GM23248 (cell line): ENCODE results near the gene NGEF.

Experiments used
- EZH2 ChIP-seq: fragments of 200-600 bp; sonication (generic); IDR thresholded peaks from 2 replicates; pipeline ENCODE4 v1.6.1; 2018; ENCODE audit warnings: antibody characterized with exemption, mild to moderate bottlenecking; ENCODE audit not compliant: insufficient read depth, poor library complexity, severe bottlenecking
- EZH2phosphoT487 ChIP-seq: fragments of 200-600 bp; sonication (generic); IDR thresholded peaks from 2 replicates; pipeline ENCODE4 v1.6.1; 2018; ENCODE audit warnings: antibody characterized with exemption, moderate library complexity, mild to moderate bottlenecking, low read depth; ENCODE audit not compliant: insufficient read depth

DNA sequence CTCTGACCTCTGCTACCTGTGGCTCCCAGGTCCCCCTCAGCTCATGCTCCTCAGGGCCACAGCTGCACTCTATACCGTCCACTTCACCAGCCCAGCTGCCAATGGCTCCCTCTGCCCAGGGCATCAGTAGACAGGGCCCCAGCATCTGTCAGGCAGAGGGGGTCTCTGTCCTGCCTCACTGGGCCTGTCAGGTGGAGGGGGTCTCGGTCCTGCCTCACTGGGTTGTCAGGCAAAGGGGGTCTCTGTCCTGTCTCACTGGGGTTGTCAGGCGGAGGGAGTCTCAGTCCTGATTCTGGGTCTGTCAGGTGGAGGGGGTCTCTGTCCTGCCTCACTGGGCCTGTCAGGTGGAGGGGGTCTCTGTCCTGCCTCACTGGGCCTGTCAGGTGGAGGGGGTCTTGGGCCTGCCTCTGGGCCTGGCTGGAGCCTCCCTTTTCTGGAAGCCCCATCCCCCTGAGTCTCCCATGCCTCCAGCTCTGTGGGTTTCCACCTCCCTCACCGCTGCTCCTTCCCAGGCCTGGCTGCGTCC, 123.1 kb downstream of the NGEF start:
- TF ChIP-seq EZH2 (no peak), EZH2phosphoT487 (no peak)
